Astrocyte of the cerebellum (primary cell): Measurements from ENCODE around the gene BACH2.
A peak's percentile ranks its signal among the peaks of the same experiment; 100 is the strongest.

Source experiments
- DNase-seq: peaks from one replicate; pipeline ENCODE4 v3.0.0-alpha.2; 2011; ENCODE audit warnings: low read depth
- H3K4me3 ChIP-seq: 2 replicates; pipeline ENCODE4 v1.5.1; 2011; ENCODE audit warnings: mild to moderate bottlenecking, low read depth, low read length, moderate library complexity
- CTCF ChIP-seq: IDR thresholded peaks from 2 replicates; pipeline ENCODE4 v1.5.1; 2012; ENCODE audit warnings: low read length, low read depth, moderate library complexity, mild to moderate bottlenecking; ENCODE audit errors: missing control alignments
- in situ Hi-C: cut with HindIII; loops from 2 replicates; pipeline ENCODE4 v1.10.0; 2017; ENCODE audit warnings: low sequenced_read_pairs

BACH2 gene

DNA sequence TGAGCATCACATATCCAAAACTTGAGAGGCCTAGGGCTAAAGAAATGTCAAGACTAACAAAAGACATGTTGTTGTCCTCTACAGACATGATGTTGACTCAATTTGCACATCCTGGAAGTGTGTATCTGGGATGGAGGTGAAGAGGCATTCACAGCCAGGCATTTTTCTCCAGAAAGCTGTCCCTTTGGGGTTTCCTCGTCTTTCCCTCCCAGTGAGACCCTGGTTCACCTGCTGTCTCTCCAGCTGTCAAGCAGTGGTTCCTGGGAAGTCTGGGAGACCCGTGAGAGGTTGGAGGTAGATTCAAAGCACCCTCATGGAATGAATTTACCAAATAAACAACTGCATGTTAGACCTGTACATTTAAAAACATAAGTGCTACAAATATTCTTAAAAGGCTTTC, 32.1 kb downstream of the BACH2 start:
- no peak for TF ChIP-seq CTCF
- H3K4me3 ChIP-seq = no peak overlapping the region
- in situ Hi-C loops = loop anchor here (5.0 kb wide), 1 partner anchor 57 kb away; no protein-coding TSS in a partner anchor
- DNase-seq = no peak

DNA sequence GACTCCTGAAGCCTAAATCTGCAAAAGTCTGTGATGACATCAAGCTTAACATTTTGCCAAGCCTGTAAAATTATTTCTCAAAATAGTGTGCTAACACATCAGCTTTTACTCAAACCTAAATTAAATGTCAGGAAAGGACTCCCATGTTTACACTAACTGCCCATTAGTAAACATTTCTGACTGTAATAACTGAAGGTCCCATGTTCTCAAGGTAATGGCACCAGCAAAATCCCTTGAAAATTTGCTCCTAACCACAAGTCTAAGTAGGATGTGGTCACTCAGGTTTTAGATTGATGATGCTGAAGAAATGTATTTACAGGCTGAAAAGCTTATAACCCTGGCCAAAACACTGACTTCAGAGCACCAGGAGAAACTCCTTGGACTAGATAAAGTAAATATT, 33.0 kb downstream of the BACH2 start:
- in situ Hi-C loops = loop anchor here (5.0 kb wide), 1 partner anchor 56 kb away; no protein-coding TSS in a partner anchor
- peak; percentile 76 for DNase-seq
- no peak overlapping the region for H3K4me3 ChIP-seq
- no peak for TF ChIP-seq CTCF

DNA sequence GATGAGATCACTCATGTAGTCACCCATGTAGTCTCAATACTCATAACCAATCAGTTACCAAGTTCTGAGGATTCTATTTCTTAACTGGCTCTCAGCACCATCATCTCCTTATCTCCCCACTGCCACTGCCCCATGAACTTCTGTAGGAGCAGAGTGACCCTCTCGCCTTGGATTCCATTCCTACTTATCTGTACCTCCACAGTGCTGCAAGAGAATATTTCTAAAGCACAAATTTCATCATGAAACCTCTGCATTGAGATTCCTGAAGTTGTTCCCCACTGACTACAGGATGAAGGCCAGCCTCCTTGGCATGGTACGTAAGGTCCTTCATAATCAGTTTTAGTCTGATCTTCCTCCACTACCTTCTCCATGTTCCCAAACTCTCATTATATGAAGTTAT, 34.8 kb downstream of the BACH2 start:
- no peak for TF ChIP-seq CTCF
- H3K4me3 ChIP-seq = no peak overlapping the region
- no peak for DNase-seq
- in situ Hi-C loops = loop anchor here (5.0 kb wide), 1 partner anchor 54 kb away; no protein-coding TSS in a partner anchor

- in situ Hi-C loops = no loop called here
- no peak for DNase-seq
- no peak for TF ChIP-seq CTCF
- no peak overlapping the region for H3K4me3 ChIP-seq
Measured at GRCh38 chr6:90257486-90257738, 39.2 kb downstream of the BACH2 start.

DNA sequence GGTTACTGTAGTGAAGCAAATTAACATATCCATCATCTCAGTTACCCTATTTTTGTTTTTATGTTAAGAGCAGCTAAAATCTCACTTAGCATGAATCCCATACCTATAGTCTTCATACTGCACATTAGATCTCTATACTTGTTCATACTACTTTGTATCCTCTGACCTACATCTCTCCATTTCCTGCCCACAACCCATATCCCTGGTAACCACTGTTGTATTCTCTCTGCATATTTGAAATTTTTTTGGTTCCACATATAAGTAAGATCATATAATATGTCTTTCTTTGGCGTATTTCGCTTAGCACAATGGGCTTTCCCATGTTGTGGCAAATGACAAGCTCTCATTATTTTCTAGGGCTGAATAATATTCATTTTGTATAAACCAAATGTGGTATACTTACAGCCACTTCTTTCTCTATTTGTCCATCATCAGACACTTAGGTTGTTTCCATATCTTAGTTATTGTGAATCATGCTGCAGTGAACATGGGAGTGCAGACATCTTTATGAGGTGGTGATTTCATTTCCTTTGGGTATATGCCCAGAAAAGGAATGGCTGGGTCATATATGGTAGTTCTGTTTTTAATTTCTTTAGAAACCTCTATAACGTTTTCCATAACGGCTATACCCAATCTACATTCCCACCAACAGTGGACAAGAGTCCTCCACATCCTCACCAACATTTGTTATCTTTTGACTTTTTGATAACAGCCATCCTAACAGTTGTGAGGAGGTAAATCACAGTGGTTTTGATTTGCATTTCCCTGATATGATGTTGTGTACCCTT, 39.8 kb downstream of the BACH2 start:
- TF ChIP-seq CTCF = no peak
- in situ Hi-C loops = no loop called here
- peak; percentile 49 for DNase-seq
- no peak overlapping the region for H3K4me3 ChIP-seq

DNA sequence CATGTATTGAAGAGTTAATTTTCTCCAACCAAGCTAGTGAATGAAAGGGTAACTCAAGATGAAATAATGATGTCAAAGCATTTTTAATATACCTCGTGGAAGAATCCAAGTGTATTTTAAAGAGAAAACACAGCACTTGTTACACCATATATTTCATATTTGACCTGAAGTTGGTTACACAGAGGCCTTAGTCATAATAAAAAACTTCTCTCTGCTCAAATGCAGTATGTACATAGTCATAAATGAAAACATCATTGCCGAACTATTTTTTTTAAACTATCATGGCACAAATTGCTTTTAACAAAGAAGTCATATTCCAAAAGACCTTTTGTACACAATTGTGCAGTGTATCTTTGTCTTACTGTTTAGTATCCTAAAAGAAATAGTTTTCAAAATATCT, 43.0 kb downstream of the BACH2 start:
- no peak overlapping the region for H3K4me3 ChIP-seq
- no peak for DNase-seq
- no peak for TF ChIP-seq CTCF
- in situ Hi-C loops = no loop called here
